DOHH2 (cell line): Measurements from ENCODE around the gene NKD1.

Experiments
- EZH2phosphoT487 ChIP-seq: fragments of 200-600 bp; sonication (generic); IDR thresholded peaks from 2 replicates; pipeline ENCODE4 v1.6.1; 2017; ENCODE audit warnings: borderline replicate concordance, mild to moderate bottlenecking, antibody characterized with exemption, low read length, moderate library complexity, mixed read lengths
- TF ChIP-seq, protein P1 (sequence below): fragments of 200-600 bp; sonication (generic); IDR thresholded peaks from one replicate; pipeline ENCODE4 v1.5.1; 2014; ENCODE audit warnings: antibody characterized with exemption, mild to moderate bottlenecking, low read depth, low read length; ENCODE audit not compliant: poor library complexity, severe bottlenecking

GRCh38 chr16:50602126-50602525 lies 53.9 kb downstream of the NKD1 start:
- TF ChIP-seq, protein P1, sequence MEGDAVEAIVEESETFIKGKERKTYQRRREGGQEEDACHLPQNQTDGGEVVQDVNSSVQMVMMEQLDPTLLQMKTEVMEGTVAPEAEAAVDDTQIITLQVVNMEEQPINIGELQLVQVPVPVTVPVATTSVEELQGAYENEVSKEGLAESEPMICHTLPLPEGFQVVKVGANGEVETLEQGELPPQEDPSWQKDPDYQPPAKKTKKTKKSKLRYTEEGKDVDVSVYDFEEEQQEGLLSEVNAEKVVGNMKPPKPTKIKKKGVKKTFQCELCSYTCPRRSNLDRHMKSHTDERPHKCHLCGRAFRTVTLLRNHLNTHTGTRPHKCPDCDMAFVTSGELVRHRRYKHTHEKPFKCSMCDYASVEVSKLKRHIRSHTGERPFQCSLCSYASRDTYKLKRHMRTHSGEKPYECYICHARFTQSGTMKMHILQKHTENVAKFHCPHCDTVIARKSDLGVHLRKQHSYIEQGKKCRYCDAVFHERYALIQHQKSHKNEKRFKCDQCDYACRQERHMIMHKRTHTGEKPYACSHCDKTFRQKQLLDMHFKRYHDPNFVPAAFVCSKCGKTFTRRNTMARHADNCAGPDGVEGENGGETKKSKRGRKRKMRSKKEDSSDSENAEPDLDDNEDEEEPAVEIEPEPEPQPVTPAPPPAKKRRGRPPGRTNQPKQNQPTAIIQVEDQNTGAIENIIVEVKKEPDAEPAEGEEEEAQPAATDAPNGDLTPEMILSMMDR: no peak
- TF ChIP-seq EZH2phosphoT487: no peak
